Stimulated activated CD4-positive, alpha-beta T cell treated with anti-CD3 and anti-CD28 coated beads, Interleukin-2, amount 100 ng/mL, for 24 hours (primary cell): ENCODE data around the gene EPOP.

ENCODE experiments used
- DNase-seq, 2 donors: peaks; one replicate each; pipeline ENCODE4 v3.0.0-alpha.2; 2020

Gene EPOP

DNA sequence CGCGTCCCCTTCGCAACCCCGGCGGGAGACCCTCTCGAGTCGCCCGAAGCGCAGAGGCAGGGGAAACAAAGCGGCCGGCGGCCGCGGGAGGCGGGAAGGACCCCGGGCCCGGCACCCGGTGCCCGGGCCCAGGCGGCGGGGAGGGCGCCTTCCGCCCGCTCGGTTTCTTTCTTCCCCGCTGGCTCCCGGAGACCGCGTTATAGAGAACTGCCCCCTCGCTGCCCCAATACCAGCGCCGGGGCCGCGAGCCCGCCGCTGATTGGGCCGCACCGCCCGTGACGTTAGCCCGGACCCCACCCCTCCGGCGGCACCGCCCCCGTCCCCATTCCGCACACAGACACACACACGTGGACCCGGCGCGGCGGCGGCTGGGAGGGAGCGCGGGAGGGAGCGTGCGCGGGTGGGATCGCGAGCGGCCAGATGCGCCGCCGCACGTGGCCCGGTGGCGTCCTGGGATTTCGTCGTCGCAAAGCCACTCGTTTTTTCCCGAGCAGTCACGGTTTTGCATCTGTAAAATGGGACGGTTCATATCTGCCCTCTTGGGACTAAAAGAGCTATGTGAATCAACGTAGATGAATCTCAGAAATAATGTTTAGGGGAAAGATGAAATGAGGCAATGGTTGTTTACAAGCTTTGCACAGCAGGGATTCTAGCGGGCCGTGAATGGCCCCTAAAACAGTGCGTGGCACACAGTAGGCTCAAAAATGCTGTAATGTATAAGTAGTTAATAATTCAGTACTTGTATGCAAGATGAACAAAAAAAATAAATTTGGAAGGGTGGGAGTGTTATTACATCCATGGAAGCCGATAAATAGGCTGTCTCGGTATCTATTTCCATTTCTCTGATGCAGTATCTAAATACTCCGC is at the start of gene EPOP:
TSS of gene EPOP (minus strand) at position 209 of the 867 bp plus-strand sequence. CDS start 462 bp downstream, outside the sequence.
- peak; percentile 91 to 96 for DNase-seq

DNA sequence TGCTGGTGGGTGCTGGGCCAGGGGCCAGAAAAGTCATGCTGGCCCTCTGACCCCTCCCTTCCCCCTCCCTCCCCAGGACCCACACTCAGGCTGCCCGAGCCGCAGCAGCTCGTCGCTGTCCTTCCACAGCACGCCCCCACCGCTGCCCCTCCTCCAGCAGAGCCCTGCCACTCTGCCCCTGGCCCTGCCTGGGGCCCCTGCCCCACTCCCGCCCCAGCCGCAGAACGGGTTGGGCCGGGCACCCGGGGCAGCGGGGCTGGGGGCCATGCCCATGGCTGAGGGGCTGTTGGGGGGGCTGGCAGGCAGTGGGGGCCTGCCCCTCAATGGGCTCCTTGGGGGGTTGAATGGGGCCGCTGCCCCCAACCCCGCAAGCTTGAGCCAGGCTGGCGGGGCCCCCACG is 47.0 kb upstream of the EPOP start:
- no peak for DNase-seq

DNA sequence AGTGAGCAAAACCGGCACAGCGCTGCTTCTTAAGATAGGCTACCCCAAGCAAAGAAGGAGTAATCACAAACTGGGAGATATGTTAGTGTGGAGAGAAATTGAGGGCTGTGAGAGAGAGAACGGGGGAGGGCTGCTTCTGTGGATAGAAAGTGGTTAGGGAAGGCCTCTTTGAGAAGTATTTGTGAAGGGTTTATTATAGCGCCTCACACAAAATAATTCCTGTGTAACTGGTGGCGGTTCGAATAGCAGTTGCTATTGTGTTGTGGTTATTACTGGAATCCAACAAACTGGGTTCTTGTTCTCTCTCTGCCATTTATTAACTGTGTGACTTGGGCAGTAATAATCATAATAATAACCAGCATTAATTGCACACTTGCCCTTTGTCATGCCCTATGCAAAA is 46.2 kb upstream of the EPOP start:
- DNase-seq = no peak

DNA sequence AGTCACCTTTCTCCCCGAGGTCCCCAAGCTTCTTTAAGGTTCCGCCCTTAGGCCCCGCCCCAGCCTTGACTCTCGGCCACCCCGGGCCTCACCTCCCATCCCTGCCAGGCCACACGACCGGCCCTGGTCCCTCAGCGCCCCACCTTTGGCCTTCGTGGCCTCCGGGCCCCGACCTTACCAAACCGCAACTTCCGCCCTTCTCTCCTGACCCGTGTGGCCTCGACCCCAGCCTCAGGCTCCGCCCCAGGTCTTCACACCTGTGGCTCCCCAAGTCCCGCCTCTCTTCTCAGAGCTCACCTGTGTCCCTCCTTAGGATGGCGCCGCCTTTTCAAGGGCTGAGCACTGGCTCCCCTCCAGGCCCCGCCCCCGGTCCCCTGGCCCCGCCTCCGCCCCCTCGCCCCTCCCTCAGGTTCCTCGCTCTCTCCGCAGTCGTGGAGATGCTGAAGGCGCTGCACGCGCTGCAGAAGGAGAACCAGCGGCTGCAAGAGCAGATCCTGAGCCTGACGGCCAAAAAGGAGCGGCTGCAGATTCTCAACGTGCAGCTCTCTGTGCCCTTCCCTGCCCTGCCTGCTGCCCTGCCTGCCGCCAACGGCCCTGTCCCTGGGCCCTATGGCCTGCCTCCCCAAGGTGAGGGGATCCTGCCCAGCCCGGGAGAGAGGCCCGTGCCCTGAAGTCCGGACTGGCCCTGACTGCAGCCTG is 45.3 kb upstream of the EPOP start:
- no peak for DNase-seq

DNA sequence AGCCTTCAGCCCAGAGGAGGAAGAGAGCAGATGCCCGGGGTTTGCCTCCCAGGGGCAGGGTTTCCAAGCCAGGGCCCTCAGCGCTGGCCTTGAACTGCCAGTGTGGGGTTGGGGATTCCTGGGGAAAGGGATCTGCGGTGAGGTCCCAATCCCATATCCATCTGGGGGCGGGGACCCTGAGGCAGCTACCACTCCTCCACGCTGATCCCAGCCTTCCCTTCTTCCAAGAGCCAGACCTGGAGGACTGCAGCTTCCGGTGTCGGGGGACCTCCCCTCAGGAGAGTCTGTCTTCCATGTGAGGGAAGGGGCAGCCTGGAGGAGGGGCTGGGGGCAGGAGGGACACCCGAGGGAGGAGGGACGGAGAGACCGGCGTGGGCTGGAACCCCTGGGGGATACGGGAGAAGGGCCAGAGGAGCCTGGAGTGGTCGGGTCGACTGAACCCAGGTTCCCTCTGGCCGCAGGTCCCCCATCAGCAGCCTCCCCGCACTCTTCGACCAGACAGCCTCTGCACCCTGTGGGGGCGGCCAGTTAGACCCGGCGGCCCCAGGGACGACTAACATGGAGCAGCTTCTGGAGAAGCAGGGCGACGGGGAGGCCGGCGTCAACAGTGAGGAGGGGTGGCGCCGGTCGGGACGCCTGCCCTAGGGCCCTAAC is 44.7 kb upstream of the EPOP start:
- no peak for DNase-seq

DNA sequence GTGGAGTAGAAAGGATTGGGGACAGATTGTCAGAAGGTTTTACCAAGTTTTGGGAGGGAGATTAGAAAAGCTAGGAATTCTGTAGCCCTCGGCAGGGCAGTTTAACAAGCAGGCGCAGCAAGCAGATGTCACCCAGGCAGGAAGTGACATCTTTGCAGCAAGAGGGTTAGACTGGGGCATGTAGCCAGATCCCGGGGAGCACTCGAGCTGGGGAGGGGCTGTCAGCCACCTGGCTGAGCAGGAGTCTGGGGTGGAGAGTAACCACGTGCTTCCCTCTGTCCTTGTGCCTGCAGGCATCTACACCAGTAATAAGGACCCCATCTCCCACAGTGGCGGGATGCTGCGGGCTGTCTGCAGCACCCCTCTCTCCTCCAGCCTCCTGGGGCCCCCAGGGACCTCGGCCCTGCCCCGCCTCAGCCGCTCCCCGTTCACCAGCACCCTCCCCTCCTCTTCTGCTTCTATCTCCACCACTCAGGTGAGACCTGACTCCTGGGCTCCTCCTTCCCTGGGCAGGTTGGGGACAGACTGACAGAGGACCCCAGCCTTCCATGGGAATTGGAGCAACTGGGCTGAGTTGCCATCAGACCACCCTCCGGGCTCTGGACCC is 42.5 kb upstream of the EPOP start:
- no peak for DNase-seq

DNA sequence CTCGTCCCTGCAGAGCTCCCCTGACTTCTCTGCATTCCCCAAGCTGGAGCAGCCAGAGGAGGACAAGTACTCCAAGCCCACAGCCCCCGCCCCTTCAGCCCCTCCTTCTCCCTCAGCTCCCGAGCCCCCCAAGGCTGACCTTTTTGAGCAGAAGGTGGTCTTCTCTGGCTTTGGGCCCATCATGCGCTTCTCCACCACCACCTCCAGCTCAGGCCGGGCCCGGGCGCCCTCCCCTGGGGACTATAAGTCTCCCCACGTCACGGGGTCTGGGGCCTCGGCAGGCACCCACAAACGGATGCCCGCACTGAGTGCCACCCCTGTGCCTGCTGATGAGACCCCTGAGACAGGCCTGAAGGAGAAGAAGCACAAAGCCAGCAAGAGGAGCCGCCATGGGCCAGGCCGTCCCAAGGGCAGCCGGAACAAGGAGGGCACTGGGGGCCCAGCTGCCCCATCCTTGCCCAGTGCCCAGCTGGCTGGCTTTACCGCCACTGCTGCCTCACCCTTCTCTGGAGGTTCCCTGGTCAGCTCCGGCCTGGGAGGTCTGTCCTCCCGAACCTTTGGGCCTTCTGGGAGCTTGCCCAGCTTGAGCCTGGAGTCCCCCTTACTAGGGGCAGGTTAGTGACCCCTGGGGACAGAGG is 41.7 kb upstream of the EPOP start:
- no peak for DNase-seq

DNA sequence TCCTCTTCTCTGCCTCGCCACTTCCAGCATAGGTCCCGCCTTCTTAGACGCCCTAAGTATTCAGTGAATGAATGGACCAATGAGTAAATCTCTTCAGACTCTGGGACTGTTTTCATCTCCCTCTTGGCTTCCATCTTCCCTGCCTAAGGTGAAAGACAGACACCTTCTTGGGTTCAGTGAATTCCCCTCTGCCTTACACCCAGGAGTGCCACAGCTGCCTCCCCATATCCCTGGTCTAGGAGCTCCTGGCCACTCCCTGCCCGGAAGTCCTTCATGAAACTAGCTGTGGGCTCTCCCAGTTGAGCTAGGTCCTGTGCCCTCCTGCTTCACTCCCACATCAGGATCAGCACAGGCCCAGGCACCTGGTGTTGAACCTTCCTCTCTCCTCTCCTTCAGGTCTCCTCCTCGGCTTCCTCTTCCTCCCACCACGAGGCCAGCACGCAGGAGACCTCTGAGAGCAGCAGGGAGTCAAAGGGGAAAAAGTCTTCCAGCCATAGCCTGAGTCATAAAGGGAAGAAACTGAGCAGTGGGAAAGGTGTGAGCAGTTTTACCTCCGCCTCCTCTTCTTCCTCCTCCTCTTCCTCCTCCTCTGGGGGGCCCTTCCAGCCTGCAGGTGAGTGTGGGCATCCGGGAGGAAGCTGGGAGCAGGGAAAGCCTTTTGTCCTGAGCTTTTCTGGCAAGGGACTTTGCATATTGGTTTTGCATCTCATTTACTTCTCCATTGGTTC is 40.6 kb upstream of the EPOP start:
- peak in 1 of 2 donors; percentile 37 for DNase-seq

DNA sequence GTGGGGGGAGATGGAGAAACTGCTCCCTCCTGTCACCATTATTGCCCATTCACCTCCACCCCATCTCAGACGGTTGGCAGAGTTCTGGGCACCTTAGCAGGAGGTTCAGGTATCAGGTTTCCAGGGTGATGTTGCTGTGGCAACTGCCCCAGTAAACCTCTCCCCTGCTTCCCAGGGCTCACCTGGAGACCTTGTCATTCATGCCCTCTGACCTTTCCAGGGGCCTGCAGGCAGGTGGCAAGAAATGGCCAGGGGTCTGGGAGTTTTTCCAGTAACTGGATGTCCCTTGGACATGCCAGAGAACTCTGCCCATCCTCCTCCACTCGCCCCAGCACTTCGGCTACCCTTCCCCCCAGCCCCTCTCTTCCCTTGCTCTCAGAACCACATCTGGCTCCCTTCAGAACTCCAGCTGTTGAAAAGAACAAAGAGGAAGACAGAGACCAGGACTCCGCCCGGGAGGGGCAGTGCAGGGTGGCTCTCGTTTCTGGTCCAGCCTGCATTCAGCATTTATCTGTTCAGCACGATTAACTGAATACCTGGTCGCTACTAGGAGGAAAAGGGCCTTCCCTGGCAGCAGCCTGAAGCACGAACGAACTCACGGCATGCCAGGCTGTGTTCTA is 38.8 kb upstream of the EPOP start:
- no peak for DNase-seq

DNA sequence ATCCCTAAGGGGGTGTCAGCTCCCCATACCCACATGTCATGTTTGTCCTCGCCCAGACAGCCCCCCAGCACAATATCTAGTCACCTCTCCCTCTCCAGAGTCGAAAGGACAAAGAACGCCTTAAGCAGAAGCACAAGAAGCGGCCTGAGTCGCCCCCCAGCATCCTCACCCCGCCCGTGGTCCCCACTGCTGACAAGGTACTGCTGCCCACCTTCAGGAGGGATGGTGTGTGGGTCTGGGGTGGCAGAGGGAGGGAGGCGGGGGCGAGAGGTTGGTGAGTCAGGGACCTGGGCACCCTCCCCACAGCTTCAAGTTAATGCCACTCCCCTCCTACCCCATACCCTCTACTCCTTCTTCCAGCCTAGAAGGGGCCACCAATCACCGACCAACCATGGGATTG is 37.8 kb upstream of the EPOP start:
- no peak for DNase-seq

DNA sequence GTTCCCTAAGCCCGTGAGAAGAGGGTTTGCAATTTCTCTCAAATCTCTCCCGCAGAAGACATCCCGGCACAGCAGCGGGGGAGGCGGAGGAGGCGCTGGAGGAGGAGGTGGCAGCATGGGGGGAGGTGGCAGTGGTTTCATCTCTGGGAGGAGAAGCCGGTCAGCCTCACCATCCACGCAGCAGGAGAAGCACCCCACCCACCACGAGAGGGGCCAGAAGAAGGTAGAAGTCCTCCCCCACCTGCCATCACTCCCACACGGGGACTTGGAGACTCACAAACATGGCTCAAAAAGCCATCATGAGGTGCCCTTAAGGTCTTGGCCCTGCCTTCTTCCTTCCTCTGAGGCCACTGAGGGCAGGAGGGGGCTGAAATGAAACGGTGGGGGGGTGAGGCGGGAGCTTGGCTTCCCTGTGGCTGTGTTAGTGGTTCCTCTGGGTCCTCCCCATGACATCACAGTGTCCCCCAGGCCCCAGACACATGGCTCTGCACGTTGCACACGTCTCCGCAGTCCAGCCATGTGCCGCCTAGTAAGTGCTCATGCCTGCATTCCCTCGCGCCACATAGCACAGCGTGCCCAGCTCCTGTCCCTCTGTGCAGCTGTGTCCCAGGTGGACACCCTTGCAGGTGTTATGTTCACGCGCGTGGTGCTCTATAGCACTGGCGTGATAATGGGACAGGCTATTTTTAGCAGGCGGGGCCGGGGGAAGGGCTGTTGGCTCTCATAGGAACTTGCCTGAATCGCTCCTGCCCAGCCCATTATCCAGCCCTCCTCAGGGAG is 37.2 kb upstream of the EPOP start:
- DNase-seq = no peak

DNA sequence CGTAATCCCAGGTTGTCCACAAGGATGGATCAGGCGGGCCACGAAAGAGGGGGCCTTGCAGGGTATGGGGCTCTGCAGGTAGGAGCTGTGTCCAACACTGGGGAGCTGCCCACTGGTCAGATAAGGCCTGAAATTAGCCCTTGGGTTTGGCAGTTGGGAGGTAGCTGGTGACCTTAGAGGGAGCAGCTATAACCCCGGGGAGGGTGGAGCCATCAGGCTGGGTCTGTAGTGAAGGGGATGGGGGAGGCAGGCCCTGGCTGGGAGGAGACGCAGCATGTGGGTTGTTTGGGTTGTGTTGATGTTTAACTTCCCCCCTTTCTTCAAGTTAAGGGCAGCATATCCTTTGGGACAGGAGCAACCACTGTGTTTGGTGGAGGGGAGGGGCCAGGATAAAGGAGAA is 36.2 kb upstream of the EPOP start:
- DNase-seq = no peak

DNA sequence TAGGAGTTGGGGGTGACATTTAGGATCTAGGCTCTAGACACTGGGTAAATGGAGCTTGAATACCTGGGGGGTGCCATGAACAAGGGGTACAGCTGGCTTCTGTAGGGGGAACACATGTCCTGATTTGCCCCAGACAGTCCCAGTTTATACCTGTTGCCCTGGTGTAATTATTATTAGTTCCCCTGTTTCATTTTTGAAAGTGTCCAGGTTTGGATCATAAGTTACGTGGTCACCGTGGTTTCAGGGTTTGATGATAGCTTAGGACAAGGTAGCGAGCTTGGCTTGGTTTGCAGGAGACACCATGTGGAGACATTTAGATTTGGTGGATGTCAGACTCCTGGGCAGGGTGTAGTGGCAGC is 35.8 kb upstream of the EPOP start:
- no peak for DNase-seq

DNA sequence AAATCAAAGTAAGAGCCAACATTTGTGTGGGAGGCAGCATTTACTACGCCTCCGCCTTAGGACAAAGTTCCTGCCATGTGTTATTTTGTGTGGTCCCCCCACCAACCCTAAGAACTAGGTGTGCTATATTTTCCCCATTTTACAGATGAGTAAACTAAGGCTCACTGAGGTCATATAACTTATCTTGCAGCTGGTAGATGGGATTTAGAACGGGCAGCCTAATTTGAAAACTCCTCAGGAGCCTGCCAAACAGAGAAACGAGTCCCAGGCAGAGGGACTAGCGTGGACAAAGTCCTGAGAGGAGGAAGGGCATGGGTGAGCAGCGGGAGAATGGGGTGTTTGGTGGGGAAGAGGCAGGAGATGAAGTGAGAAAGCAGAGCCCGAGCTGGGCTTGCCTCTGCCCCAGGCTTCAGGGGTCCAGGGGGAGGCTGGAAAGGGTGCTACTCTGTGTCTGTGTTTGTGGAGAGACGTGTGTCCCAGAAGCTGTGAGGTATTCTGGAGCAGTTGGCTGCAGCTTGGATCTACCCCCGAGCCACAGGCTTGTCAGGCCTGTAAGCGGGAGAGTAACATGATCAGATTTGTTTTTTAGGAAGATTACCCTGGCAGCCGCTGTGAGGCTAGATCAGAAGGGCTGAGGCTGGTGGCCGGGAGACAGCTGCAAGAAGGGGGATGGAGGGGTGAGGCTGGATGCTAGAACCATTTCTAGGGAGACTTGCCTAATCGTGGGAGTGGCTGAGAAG is 35.3 kb upstream of the EPOP start:
- no peak for DNase-seq

DNA sequence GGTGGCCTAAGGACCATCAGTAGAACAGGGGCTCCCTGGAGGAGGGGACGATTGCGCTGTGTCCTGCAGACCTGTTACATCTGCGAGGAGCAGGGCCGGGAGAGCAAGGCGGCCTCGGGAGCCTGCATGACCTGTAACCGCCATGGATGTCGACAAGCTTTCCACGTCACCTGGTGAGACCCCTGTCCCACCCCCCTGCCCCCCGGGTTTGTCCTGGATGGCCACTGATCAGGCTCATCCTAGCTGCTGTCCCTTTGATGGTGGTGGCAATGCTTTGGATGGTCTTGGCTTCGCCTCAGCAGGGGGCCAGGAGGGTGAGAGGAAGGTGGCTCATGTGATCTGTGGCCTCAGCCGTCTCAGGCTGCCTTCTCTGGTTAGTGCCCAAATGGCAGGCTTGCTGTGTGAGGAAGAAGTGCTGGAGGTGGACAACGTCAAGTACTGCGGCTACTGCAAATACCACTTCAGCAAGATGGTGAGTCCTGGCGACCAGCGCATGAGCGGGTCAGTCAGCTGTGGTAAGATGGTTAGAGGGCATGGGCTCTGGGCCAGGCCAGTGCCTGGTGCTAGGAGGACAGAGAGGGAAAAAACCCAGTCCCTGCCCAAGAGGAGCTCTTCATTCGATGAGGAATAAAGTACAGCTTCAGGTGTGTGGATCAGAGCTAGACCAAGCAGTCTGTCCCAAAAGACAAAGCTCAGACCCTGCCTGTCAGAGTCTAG is 34.5 kb upstream of the EPOP start:
- no peak for DNase-seq

DNA sequence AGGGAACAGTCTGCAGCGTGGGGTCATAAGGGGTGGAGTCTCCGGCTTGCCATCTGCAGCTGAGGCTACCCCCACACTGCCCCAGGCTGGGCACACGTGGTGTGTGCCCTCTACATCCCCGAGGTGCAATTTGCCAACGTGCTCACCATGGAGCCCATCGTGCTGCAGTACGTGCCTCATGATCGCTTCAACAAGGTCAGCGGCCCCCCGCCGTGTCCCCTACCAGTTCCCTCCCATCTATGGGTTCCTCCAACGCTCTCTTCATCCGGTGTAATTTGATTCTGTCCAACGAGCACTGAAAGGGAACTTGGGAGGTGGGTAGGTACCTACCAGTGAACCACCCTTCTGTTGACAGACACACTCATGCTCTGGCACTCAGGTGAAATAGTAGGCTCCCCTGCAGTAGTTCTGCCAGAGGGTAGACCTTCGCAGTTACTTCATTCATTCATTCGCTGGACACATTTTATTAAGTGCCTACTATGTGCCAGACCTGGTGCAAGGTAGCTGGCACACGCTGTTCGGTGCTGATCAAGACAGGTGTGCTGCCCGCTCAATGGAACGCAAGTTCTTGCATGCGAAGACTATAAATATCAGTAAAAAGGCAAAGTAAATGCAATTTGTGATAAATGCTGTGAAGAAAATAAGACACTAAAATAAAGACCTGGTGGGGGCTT is 33.1 kb upstream of the EPOP start:
- no peak for DNase-seq

DNA sequence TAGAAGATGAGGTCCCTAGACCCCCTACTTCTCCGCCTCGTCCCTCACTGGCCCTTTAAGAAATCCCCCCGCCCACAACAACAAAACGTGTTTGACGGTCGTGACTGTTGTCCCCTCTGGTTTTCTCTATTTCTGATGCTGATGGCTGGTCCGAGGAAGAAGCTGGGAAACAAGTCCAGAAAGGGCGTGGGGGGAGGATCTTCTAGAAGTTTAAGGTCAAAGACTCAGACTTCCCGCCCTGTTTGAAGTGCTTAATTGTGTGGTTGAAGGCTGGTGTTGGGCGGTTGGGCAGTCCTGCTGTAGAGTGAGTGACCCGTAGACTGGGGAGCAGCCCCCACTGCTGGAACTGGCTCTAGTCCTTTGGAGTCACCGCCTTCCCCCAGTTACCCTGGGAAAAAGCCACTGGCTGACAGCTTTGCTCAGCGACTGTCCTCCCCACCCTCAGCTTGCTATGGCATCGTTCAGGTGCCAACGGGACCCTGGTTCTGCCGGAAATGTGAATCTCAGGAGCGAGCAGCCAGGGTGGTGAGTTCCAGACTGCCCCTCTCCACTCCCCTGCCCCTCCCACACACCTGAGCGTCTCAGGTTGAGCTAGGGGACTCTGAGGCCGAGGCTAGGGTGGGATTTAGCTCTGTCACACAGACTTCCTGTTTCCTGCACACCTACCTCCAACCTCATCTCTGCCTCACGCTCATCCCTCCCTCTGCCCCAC is 31.9 kb upstream of the EPOP start:
- DNase-seq = peak; percentile 46 to 51

DNA sequence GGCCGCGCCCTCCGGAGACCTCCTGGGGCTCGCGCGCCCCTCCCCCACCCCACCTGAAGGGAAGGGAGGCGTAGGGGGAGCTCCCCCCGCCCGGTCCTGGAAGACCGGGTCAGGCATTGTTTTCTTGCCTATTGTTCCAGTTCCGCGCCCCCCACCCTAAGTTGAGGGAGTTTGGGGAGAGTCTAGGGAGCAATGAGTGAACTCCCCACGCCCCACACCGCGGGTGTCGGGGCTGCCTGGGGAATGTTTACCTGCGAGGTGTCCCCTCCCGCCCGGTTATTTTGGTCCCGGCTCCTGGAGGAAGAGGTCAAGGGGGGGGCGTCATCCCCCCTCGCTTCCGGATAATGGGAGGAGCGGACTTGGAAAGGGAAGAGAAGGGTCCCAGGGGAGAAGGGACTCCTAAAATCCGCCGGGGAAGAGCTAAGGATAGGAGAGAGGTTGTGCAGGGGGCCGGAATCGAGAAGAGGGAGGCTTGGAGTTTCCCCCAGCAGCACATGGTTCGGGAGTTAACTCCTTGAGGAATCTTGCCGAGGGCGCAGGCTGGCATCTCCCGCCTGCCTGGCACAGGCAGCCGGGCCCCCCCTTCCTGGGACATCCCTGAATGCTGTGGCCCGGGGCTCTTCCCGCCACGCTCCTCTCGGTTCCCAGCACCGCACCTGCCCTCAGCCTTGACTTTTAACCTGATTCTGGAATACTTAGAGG is 31.2 kb upstream of the EPOP start:
- DNase-seq = peak; percentile 58 to 59
